Fibroblast of the aortic adventitia (primary cell): ENCODE data around the gene C9orf72. TPM values are rescaled to one million over a fixed set of nuclear protein-coding genes. Genes with fewer than 3 reads are reported as not detected.
"Not testable (repeated sequence)": the region's sequence is repeated elsewhere in the genome, so short reads cannot be mapped to it uniquely, and the experiment has no call there.

Source experiments
- DNase-seq: peaks from one replicate; pipeline ENCODE4 v3.0.0-alpha.2; 2010; ENCODE audit warnings: low read depth
- H3K4me3 ChIP-seq: 2 replicates; pipeline ENCODE4 v1.5.1; 2011; ENCODE audit warnings: low read depth, mild to moderate bottlenecking, control low read depth, low read length, moderate library complexity
- CTCF ChIP-seq: IDR thresholded peaks from 2 replicates; pipeline ENCODE4 v1.5.1; 2011; ENCODE audit warnings: mild to moderate bottlenecking, low read length, control low read depth, inconsistent platforms; ENCODE audit not compliant: insufficient read depth
- total RNA-seq: library from RNA; depleted of rRNA; stranded (reverse); fragments of >200 nt; gene quantifications from 2 replicates; pipeline ENCODE4 v1.2.3, GENCODE V29; 2012; ENCODE audit warnings: low replicate concordance

The C9orf72 gene
- total RNA-seq, 1 donor: 7.5 TPM

- no peak for TF ChIP-seq CTCF
- no peak for DNase-seq
- no peak overlapping the region for H3K4me3 ChIP-seq
These were observed 61.5 kb downstream of the C9orf72 start for GRCh38 chr9:27511771-27512170.

- no peak overlapping the region for H3K4me3 ChIP-seq
- DNase-seq: no peak
- no peak for TF ChIP-seq CTCF
These were observed 62.5 kb downstream of the C9orf72 start for GRCh38 chr9:27510780-27511179.

- no peak for DNase-seq
- H3K4me3 ChIP-seq: no peak overlapping the region
- no peak for TF ChIP-seq CTCF
These were observed 66.3 kb downstream of the C9orf72 start for GRCh38 chr9:27506981-27507380.

GRCh38 chr9:27505744-27506161, 67.5 kb downstream of the C9orf72 start:
- no peak overlapping the region for H3K4me3 ChIP-seq
- peak; percentile 4 for DNase-seq
- TF ChIP-seq CTCF: no peak

- no peak overlapping the region for H3K4me3 ChIP-seq
- no peak for TF ChIP-seq CTCF
- DNase-seq: no peak
These were observed 69.0 kb downstream of the C9orf72 start for GRCh38 chr9:27504259-27504658.

- DNase-seq: no peak
- no peak for TF ChIP-seq CTCF
- no peak overlapping the region for H3K4me3 ChIP-seq
These were observed 69.7 kb downstream of the C9orf72 start for GRCh38 chr9:27503623-27504022.

GRCh38 chr9:27500902-27501301, 72.4 kb downstream of the C9orf72 start:
- not testable (repeated sequence) for H3K4me3 ChIP-seq, DNase-seq
